Measurements from ENCODE around the gene GCNT2. TPM values are rescaled to one million over a fixed set of nuclear protein-coding genes. Genes with fewer than 3 reads are reported as not detected.

GCNT2 gene
- total RNA-seq, 1 donor from 2014 or later: 37.1 TPM

- intact Hi-C loops (cut with DNase I): no loop called here
- ATAC-seq (ENCODE audit: poor library complexity) (no peak), DNase-seq (no peak)
Measured at GRCh38 chr6:10676403-10676802, 155.3 kb downstream of the GCNT2 start.

DNA sequence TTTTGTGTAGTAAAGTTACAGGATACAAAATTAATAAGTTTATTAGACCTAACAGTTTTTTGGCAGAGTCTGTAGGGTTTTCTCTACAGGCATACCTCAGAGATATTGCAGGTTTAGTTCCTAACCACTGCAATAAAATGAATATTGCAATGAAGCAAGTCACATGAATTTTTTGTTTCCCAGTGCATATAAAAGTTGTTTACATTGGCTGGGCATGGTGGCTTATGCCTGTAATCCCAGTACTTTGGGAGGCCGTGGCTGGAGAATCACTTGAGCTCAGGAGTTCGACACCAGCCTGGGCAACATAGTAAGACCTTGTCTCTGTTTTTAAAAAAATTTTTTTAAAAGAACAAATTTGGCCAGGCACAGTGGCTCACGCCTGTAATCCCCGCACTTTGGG lies 157.3 kb downstream of the GCNT2 start:
- intact Hi-C loops (cut with DNase I): no loop called here
- DNase-seq: no peak
- no peak for ATAC-seq (ENCODE audit: poor library complexity)

Other genes starting within 250 kb of the GCNT2 start
- gene TFAP2A, start 106.3 kb upstream of the GCNT2 start, total RNA-seq: 0.51 TPM
- 0.78 TPM for gene C6orf52, start 173.3 kb downstream of the GCNT2 start, total RNA-seq
- 10.4 TPM for gene PAK1IP1, start 173.6 kb downstream of the GCNT2 start, total RNA-seq
- 124 TPM for gene TMEM14C, start 201.7 kb downstream of the GCNT2 start, total RNA-seq
- gene TMEM14B, start 226.5 kb downstream of the GCNT2 start, total RNA-seq: 120 TPM